Bone marrow (tissue), 2 donors: ENCODE data around the gene KMO.

Experiments used
- DNase-seq, 2 donors: peaks; one replicate each; lab custom pipeline; 2025; lab: John Stamatoyannopoulos, UW

Gene KMO

DNA sequence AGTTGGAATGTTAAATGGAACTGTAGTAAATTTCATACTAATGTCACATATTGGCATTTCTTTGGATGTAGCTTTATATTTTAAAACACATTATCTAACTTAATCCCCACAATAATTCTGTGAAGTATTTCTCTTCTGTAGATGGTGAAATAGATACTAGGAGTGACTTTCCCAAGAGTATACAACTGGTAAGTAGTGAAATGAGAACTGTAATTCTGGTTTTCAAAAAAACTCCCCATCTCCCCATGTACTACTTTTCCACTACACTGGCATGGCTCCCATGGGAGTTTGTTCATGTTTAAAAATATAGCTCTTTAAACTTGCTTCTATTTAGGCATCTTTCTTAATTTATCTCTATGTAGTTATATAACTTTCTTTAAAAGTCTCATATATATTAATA is 97.8 kb downstream of the KMO start:
- DNase-seq: no peak

DNA sequence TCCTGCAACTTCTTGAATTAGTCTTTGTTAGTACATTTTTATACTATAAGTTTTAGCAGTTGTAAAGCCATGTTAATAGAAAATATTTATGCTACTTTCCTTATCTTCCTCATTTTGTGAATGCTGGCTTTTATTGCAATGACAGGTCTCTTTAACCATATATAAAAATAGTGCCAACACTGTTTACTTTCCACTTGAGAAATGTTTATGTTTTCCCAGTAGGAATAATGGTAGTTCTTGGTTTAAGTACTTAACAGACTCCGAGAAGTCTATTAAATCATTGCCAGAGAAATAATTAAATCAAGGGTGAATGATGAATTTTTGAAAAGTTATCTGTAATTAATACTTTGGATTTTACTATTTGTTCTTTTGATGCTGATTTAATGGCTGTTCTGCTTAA is 98.3 kb downstream of the KMO start:
- no peak for DNase-seq

DNA sequence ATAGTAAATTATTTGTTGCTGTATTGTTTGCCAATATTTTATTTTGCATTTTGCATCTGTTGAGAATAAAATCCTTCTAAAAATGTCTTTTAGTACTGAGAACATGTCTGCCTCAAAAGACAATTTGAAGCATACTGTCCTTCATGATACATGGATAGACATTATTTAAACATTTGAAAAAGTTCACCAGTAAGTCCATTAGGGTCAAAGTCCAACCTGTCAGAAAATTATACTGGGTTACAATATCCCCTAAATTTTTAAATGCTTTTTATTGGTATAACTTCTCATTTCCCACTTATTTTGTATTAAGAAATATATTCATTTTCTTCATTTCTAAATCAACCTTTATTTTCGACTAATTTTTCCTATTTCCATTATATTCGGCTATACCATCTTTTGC is 98.7 kb downstream of the KMO start:
- DNase-seq: no peak

DNA sequence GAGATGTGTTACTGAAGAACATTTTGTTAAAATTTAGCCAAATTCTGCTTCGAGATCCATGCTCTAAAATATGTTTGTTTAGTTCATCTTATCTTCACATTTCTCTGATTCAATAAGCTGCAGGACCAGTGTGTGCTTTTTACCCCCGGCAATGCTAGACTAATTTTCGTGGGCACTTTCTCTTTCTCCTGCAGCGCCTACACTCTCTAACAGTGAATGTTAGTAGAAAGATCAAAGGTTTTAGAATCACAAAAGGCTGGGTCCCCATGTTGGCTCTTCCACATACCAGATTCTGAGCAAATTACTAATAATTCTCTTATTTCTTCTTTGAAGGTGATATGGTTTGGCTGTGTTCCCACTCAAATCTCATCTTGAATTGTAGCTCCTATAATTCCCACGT is 99.5 kb downstream of the KMO start:
- DNase-seq: no peak

DNA sequence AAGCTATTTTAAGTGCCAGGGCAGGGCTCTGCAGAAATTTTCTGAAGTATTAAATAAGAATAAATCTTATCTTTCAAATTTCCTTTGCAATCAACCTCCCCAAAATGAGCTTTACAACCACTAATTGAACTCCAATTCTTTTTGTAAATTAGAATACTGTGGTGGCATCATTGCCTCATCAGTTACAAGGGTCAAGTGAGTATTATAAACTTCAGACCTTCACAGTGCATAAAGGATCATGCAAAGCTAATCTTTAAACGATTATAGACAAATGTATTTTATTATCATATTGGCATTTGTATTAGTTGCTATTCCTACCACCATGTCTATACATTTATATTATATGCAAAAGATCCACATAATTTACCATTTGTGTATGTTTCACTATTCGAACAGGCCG is 100.8 kb downstream of the KMO start:
- DNase-seq: no peak

DNA sequence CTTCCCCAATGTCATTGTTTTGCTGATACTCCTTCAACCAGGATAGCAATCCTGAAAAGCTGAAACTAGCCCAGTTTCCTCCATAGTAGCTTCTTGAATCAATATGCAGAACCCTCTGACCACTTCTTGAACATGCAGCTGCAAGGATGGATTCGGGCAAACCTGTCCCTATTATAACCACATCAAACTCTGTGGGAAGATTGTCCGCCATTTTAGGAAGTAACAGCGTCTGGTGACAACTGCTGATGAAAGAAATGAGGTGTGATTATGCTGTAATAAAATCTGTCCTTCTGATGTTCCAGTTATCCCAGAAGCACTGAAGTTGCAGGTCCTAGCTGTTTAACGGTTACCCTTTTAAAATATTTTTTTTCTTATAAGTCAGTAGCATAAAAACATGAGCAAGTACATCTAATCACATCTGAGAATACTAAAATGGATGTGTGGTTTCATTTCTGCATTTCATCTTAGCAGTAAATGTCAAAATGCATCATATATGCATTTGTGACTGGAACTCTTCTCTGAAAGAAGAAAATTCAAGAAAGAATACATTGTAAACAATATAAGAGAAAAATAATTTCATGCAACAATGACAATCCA is 103.5 kb downstream of the KMO start:
- DNase-seq: no peak

DNA sequence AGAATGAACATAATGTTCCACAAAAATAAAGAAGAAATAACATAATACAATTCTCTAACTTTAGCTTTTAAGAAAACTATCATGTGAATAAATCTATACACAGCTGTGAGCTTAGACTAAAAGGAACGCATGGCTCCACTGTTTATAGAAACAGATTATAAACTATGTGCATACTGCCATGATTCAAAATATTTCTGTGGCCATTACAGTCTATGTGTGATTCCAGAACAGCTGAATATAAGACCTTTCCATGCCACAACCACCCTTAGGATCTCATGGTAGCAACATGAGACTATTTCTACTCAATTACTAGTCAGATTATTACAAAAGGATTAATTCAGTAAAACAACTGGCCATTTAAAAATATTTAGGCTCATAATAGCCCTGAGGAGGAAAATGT is 104.1 kb downstream of the KMO start:
- DNase-seq: no peak

DNA sequence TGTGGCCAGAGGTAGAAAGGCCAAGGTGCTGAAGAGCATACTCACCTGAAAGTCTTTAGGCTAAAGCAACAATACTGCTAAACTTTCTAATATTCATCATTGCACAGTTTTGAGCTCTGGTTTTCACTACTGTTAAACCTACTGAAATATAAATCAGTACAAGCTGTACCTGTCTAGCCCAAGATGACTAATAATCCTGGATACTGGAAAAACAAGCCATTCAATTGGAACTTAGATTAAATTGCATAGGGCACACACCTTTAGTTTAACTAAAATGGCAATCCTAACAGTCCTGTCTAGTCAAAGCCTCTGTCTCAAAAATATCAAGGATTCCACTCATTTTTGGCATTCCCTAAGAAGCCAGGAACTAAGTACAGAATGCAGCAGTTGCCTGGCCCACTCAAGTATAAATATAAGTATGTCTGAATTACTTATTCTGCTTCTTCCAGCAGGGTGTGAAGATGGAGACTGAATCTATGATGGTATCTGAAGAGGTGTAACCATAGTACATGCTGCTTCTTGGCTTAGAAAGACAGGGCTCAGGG is 104.9 kb downstream of the KMO start:
- no peak for DNase-seq

DNA sequence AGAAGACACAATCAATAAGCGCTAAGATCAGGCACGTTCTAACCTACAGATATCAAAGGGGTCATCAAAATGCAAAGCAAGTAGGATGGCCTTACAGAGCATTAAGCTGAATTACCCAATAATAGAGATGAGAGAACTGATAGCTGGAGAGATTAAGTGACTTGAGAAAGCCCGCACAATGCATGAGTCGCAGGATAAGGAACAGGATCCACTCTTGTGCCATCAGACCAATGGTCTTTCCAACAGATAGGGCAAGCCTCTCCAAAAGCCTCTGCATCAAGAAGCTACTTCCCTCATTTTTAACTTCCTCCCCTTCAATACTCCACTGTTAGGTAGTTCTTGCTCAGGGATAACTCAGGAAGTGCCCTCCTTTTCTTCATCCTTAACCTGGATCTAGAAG is 105.4 kb downstream of the KMO start:
- no peak for DNase-seq

DNA sequence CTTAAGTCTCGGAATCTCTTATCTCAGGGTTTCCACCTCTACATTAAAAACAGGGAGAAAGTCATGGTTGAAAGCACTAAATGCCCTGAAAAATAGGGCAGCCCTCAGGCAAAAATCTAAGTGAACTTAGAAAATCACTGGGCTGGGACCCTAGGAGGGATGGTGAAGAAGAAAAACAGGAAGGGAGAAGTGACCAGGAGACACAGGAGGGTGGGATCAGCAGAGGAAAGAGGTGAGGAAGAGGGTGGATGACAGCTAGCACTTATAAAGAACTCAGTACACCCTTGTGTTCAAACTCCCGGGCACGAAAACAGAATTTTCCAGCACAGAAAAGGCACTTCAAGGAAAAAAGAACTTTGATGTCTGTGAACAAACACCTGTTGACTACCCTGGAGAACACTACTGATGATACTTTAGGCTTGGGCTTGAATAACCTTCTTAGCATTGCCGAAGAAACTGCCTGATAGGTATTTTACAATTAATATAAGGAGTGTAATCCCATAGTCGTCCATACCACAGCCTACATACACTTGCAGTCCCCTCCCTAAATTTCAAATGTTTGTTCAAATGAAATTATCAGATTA is 106.0 kb downstream of the KMO start:
- no peak for DNase-seq

DNA sequence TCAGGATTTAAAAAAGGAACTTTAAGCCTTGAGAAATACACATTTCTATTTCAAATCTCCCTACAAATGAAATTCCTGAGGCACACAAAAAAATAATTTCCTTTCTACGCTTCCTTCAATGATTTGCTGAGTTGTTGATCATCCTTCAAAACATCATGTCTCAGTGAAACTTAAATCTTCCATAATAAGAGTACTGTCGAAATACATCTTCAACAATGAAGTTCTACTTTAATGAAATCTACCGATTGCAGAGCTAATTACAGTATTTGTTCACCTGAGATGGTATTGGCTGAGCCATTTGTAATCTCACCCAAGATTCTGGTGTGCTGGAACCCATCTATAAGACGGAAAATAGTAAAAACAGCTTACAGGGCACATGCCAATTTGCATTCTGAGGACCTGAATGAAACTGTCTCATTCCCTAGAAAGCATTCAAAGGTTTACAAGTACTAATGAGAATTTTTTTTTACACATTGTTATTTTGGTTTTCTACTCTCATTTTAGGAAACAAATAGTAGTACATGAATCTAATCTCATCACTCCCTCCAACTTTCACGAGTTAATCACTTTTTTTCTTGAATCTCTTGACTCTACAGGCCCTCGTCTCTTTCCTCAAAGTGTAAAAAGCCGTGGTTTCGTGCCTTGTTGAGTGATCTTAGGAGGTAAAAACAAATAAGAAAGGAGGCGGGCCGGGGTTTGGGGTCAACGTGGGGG is 106.9 kb downstream of the KMO start:
- no peak for DNase-seq

DNA sequence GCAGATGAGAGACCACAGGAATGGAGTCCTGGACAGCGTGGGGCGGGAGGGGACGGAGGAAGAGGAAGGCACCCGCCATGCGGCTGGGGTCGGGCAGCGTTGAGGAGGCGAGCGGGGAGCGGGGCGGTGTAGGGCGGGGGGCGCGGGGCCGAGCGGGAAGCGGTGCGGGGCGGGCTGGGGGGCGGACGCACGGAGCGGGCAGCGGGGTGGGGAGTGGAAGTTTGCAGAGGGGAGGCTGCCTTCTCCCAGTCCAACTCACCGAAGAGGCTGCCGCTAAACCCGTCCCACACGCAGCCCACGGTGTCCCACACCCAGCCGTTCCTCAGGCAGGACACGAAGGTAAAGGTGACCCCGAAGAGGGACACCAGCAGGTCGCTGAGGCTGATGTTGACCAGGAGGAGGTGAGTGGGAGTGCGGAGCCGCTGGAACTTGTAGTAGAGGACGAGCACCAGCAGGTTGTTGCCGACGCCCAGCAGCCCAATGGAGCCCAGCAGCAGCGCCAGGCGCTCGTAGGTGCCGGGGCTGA is 107.5 kb downstream of the KMO start:
- peak in 1 of 2 donors; percentile 57 for DNase-seq

DNA sequence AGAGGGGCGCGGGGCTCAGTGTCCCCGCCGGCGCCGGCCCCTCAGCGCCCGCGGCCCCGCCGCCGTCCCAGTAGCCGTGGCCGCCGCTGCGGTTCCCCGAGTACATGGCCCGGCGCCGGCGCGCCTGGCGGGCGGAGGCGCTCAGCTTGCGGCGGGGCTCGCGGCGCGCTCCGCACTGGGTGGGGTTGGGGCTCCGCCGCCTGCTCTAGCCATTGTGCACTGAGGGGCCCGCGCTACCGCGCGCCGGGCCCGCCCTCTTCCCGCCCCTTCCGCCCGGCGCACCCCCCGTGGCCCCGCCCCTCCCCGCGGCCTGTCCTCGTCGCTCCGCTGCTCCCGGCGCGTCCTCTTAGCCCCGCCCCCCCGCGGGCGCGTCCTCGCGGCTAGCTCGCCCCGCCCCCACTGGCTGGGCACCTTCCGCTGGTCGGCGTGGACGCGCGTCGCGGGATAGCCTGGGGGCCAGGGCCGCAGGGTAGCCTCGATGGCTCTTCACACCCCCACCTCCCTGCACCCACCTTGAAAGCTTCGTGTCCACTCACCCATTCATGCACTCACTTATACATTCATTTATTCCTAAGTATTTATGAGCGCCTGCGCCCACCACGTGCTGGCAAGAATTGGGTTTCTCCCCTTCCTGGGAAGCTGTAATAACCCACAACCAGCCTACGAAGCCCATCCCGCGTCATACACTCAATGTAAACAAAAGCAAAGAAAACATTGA is 108.1 kb downstream of the KMO start, which contains the start of the genes CHML and OPN3:
TSS of gene CHML (minus strand) at position 221 of the 718 bp plus-strand sequence. CDS start 4,603 bp downstream, outside the sequence.
TSS of gene OPN3 (minus strand) at position 221 of the 718 bp plus-strand sequence. CDS start at position 106, 115 bp downstream.
- DNase-seq: peak; percentile 61 to 67

DNA sequence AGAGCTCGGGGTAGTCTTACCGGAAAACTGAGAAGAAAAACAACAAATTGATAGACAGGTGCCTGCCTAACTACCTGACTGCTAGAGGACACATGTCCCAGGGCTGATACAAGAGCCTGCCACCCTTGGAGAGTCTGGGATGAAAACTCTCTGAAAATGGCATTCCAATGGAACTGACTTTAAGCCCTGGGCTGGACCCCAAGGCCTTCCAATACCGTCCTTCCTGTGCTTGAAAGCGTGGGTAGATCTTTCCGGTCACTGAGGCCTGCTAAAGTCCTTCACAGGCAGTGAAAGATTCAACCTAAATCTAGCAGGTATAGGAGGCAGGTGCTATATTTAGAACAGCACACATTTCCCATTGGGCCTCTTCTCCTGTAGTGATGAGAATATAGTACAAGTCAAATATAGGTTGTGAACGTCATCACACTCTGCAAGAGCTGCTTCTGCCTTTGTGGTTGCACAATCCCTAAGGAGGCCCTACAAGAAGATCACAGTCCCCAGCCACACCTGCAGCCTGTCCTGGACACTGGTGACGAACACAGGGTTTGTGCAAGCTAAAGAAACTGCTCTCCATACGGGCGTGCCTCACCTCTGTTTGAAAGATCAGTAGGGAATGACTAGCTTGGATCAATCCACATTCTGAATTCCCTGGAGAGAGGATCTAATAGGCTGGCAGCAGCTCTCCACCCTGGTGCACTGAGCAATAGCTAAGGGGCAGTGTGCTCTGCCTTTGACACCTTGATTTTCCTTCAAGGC is 108.9 kb downstream of the KMO start:
- no peak for DNase-seq

DNA sequence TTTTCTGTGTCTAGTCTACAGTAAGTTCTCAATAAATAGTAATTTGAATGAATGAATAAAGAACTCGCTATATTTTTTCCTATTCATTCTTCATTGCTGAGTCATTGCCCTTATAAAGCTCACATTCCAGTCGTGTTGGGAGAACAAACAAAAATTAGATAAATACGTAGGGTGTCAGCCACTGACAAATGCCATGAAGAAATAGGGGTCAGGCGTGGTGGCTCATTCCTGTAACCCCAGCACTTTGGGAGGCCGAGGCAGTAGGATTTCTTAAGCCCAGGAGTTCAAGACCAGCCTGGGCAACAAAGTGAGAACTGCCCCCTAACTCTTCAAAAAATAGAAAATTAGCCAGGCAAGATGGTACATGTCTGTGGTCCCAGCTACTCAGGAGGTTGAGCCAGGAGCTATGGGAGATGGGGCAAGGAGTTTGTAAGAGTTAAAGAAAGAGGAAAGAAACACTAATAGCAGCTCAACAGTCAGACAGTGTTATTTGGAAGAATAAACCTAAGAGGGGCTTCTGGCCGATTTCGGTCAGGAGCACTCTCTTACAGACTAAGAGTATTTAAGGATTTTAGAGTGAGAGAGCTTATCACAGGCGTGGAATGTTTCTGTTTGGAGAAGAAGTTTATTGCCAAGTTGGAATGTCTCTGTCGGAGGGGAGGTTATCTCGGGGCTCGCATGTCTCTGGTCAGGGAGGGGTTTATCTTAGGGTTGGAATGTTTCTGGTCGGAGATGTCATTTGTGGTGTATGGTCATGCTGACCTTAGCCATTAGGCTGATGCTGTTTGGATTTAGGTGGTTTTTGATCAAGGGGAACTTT is 109.8 kb downstream of the KMO start:
- DNase-seq: no peak

DNA sequence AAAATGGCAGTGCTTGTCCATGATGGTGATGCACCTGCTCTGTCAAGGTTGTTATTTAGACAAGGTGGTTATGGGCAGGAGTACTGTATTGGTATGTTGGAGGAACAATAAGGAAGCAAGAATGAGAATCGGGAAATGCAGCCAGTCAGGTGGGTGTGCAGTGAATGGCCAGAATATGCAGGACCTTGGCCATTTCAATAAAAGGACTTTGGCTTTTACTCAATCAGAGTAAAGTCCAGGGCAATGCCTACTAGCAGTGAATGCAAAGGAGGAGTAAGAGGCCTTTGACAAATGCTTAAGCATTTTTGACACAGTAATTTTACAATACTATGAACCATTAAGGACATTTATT is 110.4 kb downstream of the KMO start:
- no peak for DNase-seq

DNA sequence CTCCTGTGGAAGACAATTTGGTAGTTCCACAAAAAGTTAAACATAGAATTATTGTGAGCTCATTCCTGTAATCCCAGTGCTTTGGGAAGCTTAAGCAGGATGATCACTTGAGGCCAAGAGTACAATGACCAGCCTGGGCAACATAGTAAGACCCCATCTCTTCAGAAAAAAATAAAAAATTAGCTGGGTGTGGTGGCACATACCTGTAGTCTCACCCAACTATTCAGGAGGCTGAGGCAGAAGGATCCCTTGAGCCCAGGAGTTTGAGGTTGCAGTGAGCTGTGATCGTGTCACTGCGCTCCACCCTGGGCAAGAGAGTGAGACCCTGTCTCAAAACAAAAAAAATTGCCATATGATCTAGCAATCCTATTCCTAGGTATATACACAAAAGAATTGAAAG is 112.1 kb downstream of the KMO start:
- DNase-seq: no peak

DNA sequence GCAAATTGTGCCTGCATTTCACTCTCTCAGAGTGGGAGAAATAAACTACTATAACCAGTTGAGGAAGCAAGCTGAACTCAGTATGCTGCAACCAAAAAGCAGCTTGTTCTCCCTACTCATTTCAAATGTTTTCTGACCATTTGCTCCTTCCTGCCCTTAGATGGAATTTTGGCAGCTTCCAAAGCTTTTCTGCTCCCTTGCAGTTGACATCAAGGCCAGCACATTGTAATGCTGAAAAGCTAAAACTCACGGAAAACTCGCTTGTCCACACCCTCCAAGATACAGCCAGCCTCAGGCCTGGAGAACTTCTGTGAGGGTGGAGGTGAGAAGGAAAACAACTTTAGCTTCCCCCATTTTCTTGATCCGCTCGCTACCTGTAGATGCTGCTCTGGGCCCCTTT is 113.0 kb downstream of the KMO start:
- no peak for DNase-seq
